Renal cortex interstitium (tissue), 11 donors: ENCODE measurements around the gene TMEM222. TPM values are rescaled to one million over a fixed set of nuclear protein-coding genes. Genes with fewer than 3 reads are reported as not detected.
A peak's percentile ranks its signal among the peaks of the same experiment; 100 is the strongest.

Experiments
- DNase-seq, 11 donors: peaks; one replicate each; pipeline ENCODE4 v3.0.0-alpha.2; 2013; ENCODE audit warnings: low read depth in 9 of 11, low spot score in 4 of 11; ENCODE audit errors: extremely low read depth in 1 of 11
- polyA plus RNA-seq, 3 donors: library from polyadenylated mRNA; unstranded; fragments of 120-200 nt; gene quantifications; one replicate each; pipeline ENCODE4 v1.2.1, GENCODE V29; 2013; ENCODE audit not compliant: insufficient read length in 3 of 3

The TMEM222 gene
- polyA plus RNA-seq, 3 donors: 37.7 to 44.6 (median 41.6) TPM

- DNase-seq: no peak
Measured at GRCh38 chr1:27332536-27333281, 10.7 kb downstream of the TMEM222 start.

GRCh38 chr1:27333717-27334279, 11.8 kb downstream of the TMEM222 start:
- DNase-seq: no peak

GRCh38 chr1:27335506-27336422, 13.8 kb downstream of the TMEM222 start:
- DNase-seq: no peak

GRCh38 chr1:27336756-27337155, 14.8 kb downstream of the TMEM222 start:
- DNase-seq: no peak

GRCh38 chr1:27338751-27339150, 16.8 kb downstream of the TMEM222 start:
- no peak for DNase-seq

GRCh38 chr1:27339213-27339612, 17.2 kb downstream of the TMEM222 start:
- DNase-seq: no peak

- DNase-seq: peak in 1 of 11 donors; percentile 51
Measured at GRCh38 chr1:27341525-27342252, 19.7 kb downstream of the TMEM222 start, which contains the start of gene SYTL1. SYTL1 (plus strand) TSS chr1:27342022; CDS start chr1:27345335, 3,313 bp downstream.

GRCh38 chr1:27342391-27342777, 20.4 kb downstream of the TMEM222 start:
- DNase-seq: no peak

GRCh38 chr1:27342778-27343638, 21.0 kb downstream of the TMEM222 start:
- DNase-seq: no peak

- no peak for DNase-seq
Measured at GRCh38 chr1:27343639-27344025, 21.7 kb downstream of the TMEM222 start.

- DNase-seq: no peak
Measured at GRCh38 chr1:27345272-27345671, 23.3 kb downstream of the TMEM222 start.

GRCh38 chr1:27346357-27346756, 24.4 kb downstream of the TMEM222 start:
- no peak for DNase-seq

- DNase-seq: no peak
Measured at GRCh38 chr1:27346991-27347624, 25.1 kb downstream of the TMEM222 start.

- DNase-seq: peak in 1 of 11 donors; percentile 48
Measured at GRCh38 chr1:27348861-27349783, 27.2 kb downstream of the TMEM222 start.

GRCh38 chr1:27349784-27350662, 28.1 kb downstream of the TMEM222 start:
- peak in 6 of 11 donors; percentile 45 to 71 (median 62) for DNase-seq
